ENCODE results near the gene LRRC72.

DNA sequence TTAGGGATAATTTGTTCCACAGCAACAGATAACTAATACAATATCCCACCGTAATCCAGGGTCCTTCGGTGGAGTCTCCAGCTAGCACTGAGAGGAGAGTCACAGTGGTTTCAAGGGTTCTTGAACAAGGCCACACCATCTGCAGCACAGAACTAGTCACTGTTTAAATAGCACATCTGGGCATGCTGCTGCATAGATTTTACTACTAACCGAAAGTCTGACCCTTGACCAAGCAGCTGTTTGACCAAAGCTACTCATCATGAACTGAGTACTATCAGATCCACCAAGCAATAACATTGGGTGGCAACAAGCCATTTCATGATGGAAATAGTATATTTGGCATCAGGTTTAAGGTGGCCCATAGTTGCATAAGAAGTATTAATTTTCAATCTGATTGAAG is 65.8 kb downstream of the LRRC72 start:
- TF ChIP-seq BCL11A (IDR thresholded peaks at IDR 0.05; ENCODE audit: low read depth, low read length) (no peak), EP300 (IDR thresholded peaks at IDR 0.05; ENCODE audit: borderline replicate concordance in 1 of 2, control insufficient read depth in 1 of 2, low read depth in 2 of 2, low read length in 2 of 2) (no peak), TAF1 (IDR thresholded peaks at IDR 0.05; ENCODE audit: borderline replicate concordance, low read depth, low read length) (no peak), HCFC1 (IDR thresholded peaks at IDR 0.05; ENCODE audit: low read length) (no peak), TCF12 (IDR thresholded peaks at IDR 0.05; ENCODE audit: low read depth, low read length) (no peak), DPF2 (IDR thresholded peaks at IDR 0.05) (no peak), CHD2 (IDR thresholded peaks at IDR 0.05; ENCODE audit: borderline replicate concordance, low read depth, low read length) (no peak), FOXM1 (IDR thresholded peaks at IDR 0.05; ENCODE audit: low read depth, low read length) (no peak), EZH2 (IDR thresholded peaks at IDR 0.05; ENCODE audit: borderline replicate concordance, control insufficient read depth, low read depth, low read length) (no peak)
- TF ChIP-seq, protein P1, sequence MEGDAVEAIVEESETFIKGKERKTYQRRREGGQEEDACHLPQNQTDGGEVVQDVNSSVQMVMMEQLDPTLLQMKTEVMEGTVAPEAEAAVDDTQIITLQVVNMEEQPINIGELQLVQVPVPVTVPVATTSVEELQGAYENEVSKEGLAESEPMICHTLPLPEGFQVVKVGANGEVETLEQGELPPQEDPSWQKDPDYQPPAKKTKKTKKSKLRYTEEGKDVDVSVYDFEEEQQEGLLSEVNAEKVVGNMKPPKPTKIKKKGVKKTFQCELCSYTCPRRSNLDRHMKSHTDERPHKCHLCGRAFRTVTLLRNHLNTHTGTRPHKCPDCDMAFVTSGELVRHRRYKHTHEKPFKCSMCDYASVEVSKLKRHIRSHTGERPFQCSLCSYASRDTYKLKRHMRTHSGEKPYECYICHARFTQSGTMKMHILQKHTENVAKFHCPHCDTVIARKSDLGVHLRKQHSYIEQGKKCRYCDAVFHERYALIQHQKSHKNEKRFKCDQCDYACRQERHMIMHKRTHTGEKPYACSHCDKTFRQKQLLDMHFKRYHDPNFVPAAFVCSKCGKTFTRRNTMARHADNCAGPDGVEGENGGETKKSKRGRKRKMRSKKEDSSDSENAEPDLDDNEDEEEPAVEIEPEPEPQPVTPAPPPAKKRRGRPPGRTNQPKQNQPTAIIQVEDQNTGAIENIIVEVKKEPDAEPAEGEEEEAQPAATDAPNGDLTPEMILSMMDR (IDR thresholded peaks at IDR 0.05 in 2 of 3, conservative IDR thresholded peaks at IDR 0.05 in 1 of 3; ENCODE audit: control insufficient read depth in 2 of 3, extremely low read depth in 1 of 3, insufficient read depth in 1 of 3, low read depth in 3 of 3, low read length in 3 of 3), result no peak
- TF ChIP-seq, protein P2, sequence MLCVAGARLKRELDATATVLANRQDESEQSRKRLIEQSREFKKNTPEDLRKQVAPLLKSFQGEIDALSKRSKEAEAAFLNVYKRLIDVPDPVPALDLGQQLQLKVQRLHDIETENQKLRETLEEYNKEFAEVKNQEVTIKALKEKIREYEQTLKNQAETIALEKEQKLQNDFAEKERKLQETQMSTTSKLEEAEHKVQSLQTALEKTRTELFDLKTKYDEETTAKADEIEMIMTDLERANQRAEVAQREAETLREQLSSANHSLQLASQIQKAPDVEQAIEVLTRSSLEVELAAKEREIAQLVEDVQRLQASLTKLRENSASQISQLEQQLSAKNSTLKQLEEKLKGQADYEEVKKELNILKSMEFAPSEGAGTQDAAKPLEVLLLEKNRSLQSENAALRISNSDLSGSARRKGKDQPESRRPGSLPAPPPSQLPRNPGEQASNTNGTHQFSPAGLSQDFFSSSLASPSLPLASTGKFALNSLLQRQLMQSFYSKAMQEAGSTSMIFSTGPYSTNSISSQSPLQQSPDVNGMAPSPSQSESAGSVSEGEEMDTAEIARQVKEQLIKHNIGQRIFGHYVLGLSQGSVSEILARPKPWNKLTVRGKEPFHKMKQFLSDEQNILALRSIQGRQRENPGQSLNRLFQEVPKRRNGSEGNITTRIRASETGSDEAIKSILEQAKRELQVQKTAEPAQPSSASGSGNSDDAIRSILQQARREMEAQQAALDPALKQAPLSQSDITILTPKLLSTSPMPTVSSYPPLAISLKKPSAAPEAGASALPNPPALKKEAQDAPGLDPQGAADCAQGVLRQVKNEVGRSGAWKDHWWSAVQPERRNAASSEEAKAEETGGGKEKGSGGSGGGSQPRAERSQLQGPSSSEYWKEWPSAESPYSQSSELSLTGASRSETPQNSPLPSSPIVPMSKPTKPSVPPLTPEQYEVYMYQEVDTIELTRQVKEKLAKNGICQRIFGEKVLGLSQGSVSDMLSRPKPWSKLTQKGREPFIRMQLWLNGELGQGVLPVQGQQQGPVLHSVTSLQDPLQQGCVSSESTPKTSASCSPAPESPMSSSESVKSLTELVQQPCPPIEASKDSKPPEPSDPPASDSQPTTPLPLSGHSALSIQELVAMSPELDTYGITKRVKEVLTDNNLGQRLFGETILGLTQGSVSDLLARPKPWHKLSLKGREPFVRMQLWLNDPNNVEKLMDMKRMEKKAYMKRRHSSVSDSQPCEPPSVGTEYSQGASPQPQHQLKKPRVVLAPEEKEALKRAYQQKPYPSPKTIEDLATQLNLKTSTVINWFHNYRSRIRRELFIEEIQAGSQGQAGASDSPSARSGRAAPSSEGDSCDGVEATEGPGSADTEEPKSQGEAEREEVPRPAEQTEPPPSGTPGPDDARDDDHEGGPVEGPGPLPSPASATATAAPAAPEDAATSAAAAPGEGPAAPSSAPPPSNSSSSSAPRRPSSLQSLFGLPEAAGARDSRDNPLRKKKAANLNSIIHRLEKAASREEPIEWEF (IDR thresholded peaks at IDR 0.05; ENCODE audit: insufficient replicate concordance, low read depth, low read length), result no peak
- TF ChIP-seq, protein P3, sequence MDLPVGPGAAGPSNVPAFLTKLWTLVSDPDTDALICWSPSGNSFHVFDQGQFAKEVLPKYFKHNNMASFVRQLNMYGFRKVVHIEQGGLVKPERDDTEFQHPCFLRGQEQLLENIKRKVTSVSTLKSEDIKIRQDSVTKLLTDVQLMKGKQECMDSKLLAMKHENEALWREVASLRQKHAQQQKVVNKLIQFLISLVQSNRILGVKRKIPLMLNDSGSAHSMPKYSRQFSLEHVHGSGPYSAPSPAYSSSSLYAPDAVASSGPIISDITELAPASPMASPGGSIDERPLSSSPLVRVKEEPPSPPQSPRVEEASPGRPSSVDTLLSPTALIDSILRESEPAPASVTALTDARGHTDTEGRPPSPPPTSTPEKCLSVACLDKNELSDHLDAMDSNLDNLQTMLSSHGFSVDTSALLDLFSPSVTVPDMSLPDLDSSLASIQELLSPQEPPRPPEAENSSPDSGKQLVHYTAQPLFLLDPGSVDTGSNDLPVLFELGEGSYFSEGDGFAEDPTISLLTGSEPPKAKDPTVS (IDR thresholded peaks at IDR 0.05; ENCODE audit: low read depth, low read length), result no peak
